Aorta (tissue), 4 donors: ENCODE measurements around the gene TRAK1. TPM values are rescaled to one million over a fixed set of nuclear protein-coding genes. Genes with fewer than 3 reads are reported as not detected.

Source experiments
- polyA plus RNA-seq, 2 donors: library from polyadenylated mRNA; stranded (reverse); fragments of 200-250 nt; gene quantifications; one replicate each; pipeline ENCODE4 v1.2.3, GENCODE V29; 2013
- total RNA-seq, 2 donors: library from RNA; stranded (reverse); fragmentation: NEBNext Ultra II Directional; extraction: Animal tissue kit (Norgen Biotek cat#: 25700); gene quantifications; one replicate each; pipeline ENCODE4 v1.2.1, GENCODE V29; 2021
- donor health status: healthy with polysubstance abuse.
- donor health status: Bipolar disorder and iron deficiency.
- donor health status: DM: no; HTN: no; CAD: no.
- donor health status: DM: yes; HTN: yes; CAD: no.

TRAK1 gene
- total and polyA plus RNA-seq, 4 donors = 15.7 to 37.7 (median 24.9) TPM

Other genes starting within 250 kb of the TRAK1 start
- gene ULK4, start 129.3 kb upstream of the TRAK1 start, total RNA-seq = 10 to 100 TPM; 10.1 to 15.2 TPM
- gene ULK4, start 129.3 kb upstream of the TRAK1 start, polyA plus RNA-seq = 1 to 10 TPM; 1.1 to 4.8 TPM
- gene CCK, start 174.8 kb downstream of the TRAK1 start, total RNA-seq = not detected
- gene CCK, start 174.8 kb downstream of the TRAK1 start, polyA plus RNA-seq = under 1 TPM in 1 of 2 donors, not detected in 1; 0.63 TPM